SK-N-SH (cell line): ENCODE data around the gene C1QTNF9. TPM values are rescaled to one million over a fixed set of nuclear protein-coding genes. Genes with fewer than 3 reads are reported as not detected.

Source experiments
- CTCF ChIA-PET: fragments of 300-600, 350-600 bp; formaldehyde crosslinking; extraction: SDS; loops from one replicate; lab custom pipeline; 2021; lab: Yijun Ruan, JAX
- POLR2A ChIA-PET: fragments of 350-600 bp; sonication (Branson Sonifier 250); formaldehyde crosslinking; extraction: SDS; loops from one replicate; lab custom pipeline; 2020; ENCODE audit warnings: antibody characterized with exemption, inconsistent platforms; lab: Yijun Ruan, JAX
- DNase-seq: peaks from one replicate; pipeline ENCODE4 v3.0.0; 2012
- H2AFZ ChIP-seq: fragments of 200-600 bp; sonication (generic); 2 replicates; pipeline ENCODE4 v1.8.1; 2016; ENCODE audit warnings: antibody characterized with exemption, mild to moderate bottlenecking, low read depth
- H3F3A ChIP-seq: fragments of 200-600 bp; sonication (generic); replicated peaks from 2 replicates; pipeline ENCODE3; 2016; ENCODE audit warnings: antibody characterized with exemption, mild to moderate bottlenecking; ENCODE audit not compliant: insufficient read depth
- H3K27ac ChIP-seq, 2 experiments: fragments of 200-500 bp in 1 of 2; fragments of 200-600 bp in 1 of 2; sonication (Bioruptor generic) in 1 of 2; sonication (generic), shearing (Covaris generic) in 1 of 2; 2 replicates each; pipeline versions ENCODE4 v1.5.1 to v1.6.1; 2014 to 2016; ENCODE audit warnings: low read depth in 2 of 2, inconsistent platforms in 1 of 2, low read length in 1 of 2, mild to moderate bottlenecking in 1 of 2, mixed read lengths in 1 of 2
- H3K27me3 ChIP-seq: fragments of 200-600 bp; sonication (generic), shearing (Covaris generic); 2 replicates; pipeline ENCODE4 v1.6.1; 2016; ENCODE audit warnings: mixed run types; ENCODE audit not compliant: insufficient read depth
- H3K36me3 ChIP-seq, 2 experiments: fragments of 200-500 bp in 1 of 2; fragments of 200-600 bp in 1 of 2; sonication (Bioruptor generic) in 1 of 2; sonication (generic) in 1 of 2; replicated peaks in 1 of 2; 2 replicates each; pipeline versions ENCODE3 to v1.5.1; 2014 to 2016; ENCODE audit warnings: low read length in 1 of 2, mild to moderate bottlenecking in 1 of 2; ENCODE audit not compliant: insufficient read depth in 2 of 2, control insufficient read depth in 1 of 2
- H3K4me1 ChIP-seq, 2 experiments: fragments of 200-500 bp in 1 of 2; fragments of 200-600 bp in 1 of 2; sonication (Bioruptor generic) in 1 of 2; sonication (generic), shearing (Covaris generic) in 1 of 2; 2 replicates each; pipeline versions ENCODE4 v1.5.1 to v1.6.1; 2014 to 2016; ENCODE audit warnings: low read depth in 1 of 2, low read length in 1 of 2, mixed run types in 1 of 2; ENCODE audit not compliant: insufficient read depth in 2 of 2, control insufficient read depth in 1 of 2
- H3K4me2 ChIP-seq: fragments of 200-600 bp; sonication (generic), shearing (Covaris generic); 2 replicates; pipeline ENCODE4 v1.6.1; 2017; ENCODE audit warnings: mixed run types
- H3K4me3 ChIP-seq, 2 experiments: fragments of 200-500 bp in 1 of 2; fragments of 200-600 bp in 1 of 2; sonication (Bioruptor generic) in 1 of 2; sonication (generic), shearing (Covaris generic) in 1 of 2; 2 replicates each; pipeline versions ENCODE4 v1.5.1 to v1.8.1; 2014 to 2016; ENCODE audit warnings: low read depth in 2 of 2, inconsistent platforms in 1 of 2, low read length in 1 of 2, mild to moderate bottlenecking in 1 of 2, mixed read lengths in 1 of 2, moderate library complexity in 1 of 2
- H3K79me2 ChIP-seq: fragments of 200-600 bp; sonication (generic); 2 replicates; pipeline ENCODE4 v1.8.1; 2017; ENCODE audit warnings: mild to moderate bottlenecking; ENCODE audit not compliant: insufficient read depth
- H3K9ac ChIP-seq: fragments of 200-600 bp; sonication (generic); 2 replicates; pipeline ENCODE4 v1.6.1; 2017; ENCODE audit warnings: mixed run types
- H3K9me2 ChIP-seq: fragments of 200-600 bp; sonication (generic); 2 replicates; pipeline ENCODE4 v1.6.1; 2017; ENCODE audit warnings: mixed run types
- H3K9me3 ChIP-seq: fragments of 200-600 bp; sonication (generic); 2 replicates; pipeline ENCODE4 v1.6.1; 2017; ENCODE audit warnings: mixed run types, mild to moderate bottlenecking, moderate library complexity
- H4K20me1 ChIP-seq: fragments of 200-600 bp; sonication (generic); 2 replicates; pipeline ENCODE4 v1.6.1; 2017; ENCODE audit warnings: mild to moderate bottlenecking, mixed run types; ENCODE audit not compliant: insufficient read depth
- CHD2 ChIP-seq: fragments of 150-350 bp; IDR thresholded peaks from 2 replicates; pipeline ENCODE4 v1.6.1; 2018; ENCODE audit warnings: low read length; ENCODE audit not compliant: partially characterized antibody
- ELF1 ChIP-seq: IDR thresholded peaks from 2 replicates; pipeline ENCODE4 v1.4.0; 2012
- EZH2phosphoT487 ChIP-seq: fragments of 200-600 bp; sonication (generic); IDR thresholded peaks from 2 replicates; pipeline ENCODE4 v1.6.1; 2017; ENCODE audit warnings: low read depth, mixed run types, mild to moderate bottlenecking, antibody characterized with exemption, moderate library complexity, borderline replicate concordance
- FOSL2 ChIP-seq: IDR thresholded peaks from 2 replicates; pipeline ENCODE4 v1.4.0; 2012; ENCODE audit warnings: low read depth, mild to moderate bottlenecking, moderate library complexity, borderline replicate concordance
- FOXJ3 ChIP-seq: sonication (generic); formaldehyde crosslinking; IDR thresholded peaks from 2 replicates; pipeline ENCODE4 v1.5.1; 2020; ENCODE audit warnings: mild to moderate bottlenecking, missing genetic modification reagents
- GATA2 ChIP-seq: sonication (generic); formaldehyde crosslinking; IDR thresholded peaks from 2 replicates; pipeline ENCODE4 v1.5.0; 2020; ENCODE audit warnings: mild to moderate bottlenecking, missing genetic modification reagents
- MXI1 ChIP-seq: IDR thresholded peaks from 2 replicates; pipeline ENCODE4 v1.6.1; 2012; ENCODE audit warnings: mild to moderate bottlenecking, low read depth, low read length, improper control_type of control experiment
- NRF1 ChIP-seq: IDR thresholded peaks from 2 replicates; pipeline ENCODE4 v1.6.1; 2012; ENCODE audit warnings: low read depth, mild to moderate bottlenecking, low read length
- RAD21 ChIP-seq: IDR thresholded peaks from 2 replicates; pipeline ENCODE4 v1.6.1; 2012; ENCODE audit warnings: mild to moderate bottlenecking, low read length
- RFX5 ChIP-seq: IDR thresholded peaks from 2 replicates; pipeline ENCODE4 v1.6.1; 2012; ENCODE audit warnings: mild to moderate bottlenecking, improper control_type of control experiment, low read length
- RXRA ChIP-seq: IDR thresholded peaks from 2 replicates; pipeline ENCODE4 v1.4.0; 2012; ENCODE audit warnings: low read depth, mild to moderate bottlenecking, borderline replicate concordance
- TEAD4 ChIP-seq: IDR thresholded peaks from 2 replicates; pipeline ENCODE4 v1.4.0; 2012; ENCODE audit warnings: mild to moderate bottlenecking, borderline replicate concordance; ENCODE audit not compliant: insufficient read depth
- WGBS: methylation state at CpG from one replicate; pipeline ENCODE4 v1.1.6; 2017; ENCODE audit warnings: low lambda C conversion rate; 5-methylcytosine and 5-hydroxymethylcytosine counted together
- polyA plus RNA-seq, 3 experiments: library from polyadenylated mRNA; depleted of rRNA; stranded (reverse); fragments of >200 nt; gene quantifications; 2 replicates each; pipeline ENCODE4 v1.2.3, GENCODE V29; 2012
- TF ChIP-seq, protein P1 (sequence below): IDR thresholded peaks from 2 replicates; pipeline ENCODE4 v1.4.0; 2012; ENCODE audit warnings: low read depth
- TF ChIP-seq, protein P2 (sequence below): fragments of 150-350 bp; IDR thresholded peaks from 2 replicates; pipeline ENCODE4 v1.6.1; 2017; ENCODE audit warnings: antibody characterized with exemption, low read length, low read depth, borderline replicate concordance
- TF ChIP-seq, protein P3 (sequence below): IDR thresholded peaks from 2 replicates; pipeline ENCODE4; 2012
- TF ChIP-seq, protein P4 (sequence below): fragments of 150-350 bp; IDR thresholded peaks from 2 replicates; pipeline ENCODE4 v1.6.1; 2016; ENCODE audit warnings: mild to moderate bottlenecking, low read depth, low read length

Gene C1QTNF9
- polyA plus RNA-seq, 1 of the 3 experiments (the other 2 are of a cell fraction), result not detected

DNA sequence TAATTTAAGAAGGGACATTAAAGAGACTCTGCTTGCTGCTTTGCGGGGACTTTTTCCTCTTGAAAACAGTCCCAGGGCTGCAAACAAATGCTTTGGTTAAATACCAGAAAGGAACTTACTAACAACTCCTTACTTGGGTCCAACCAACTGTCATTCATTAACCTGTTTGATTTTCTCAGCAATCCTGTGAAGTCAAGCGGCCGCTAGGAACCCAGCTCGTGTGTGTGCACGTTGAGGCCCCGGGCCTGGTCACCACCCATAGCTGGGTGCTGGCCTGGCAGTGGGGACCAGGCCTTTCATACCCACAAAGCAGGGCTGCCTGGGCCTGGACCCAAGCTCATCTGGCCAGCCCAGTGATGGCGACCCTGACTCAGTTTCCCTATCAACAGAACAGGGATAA lies 50.7 kb downstream of the C1QTNF9 start (continued):
- TF ChIP-seq NRF1, result no peak

DNA sequence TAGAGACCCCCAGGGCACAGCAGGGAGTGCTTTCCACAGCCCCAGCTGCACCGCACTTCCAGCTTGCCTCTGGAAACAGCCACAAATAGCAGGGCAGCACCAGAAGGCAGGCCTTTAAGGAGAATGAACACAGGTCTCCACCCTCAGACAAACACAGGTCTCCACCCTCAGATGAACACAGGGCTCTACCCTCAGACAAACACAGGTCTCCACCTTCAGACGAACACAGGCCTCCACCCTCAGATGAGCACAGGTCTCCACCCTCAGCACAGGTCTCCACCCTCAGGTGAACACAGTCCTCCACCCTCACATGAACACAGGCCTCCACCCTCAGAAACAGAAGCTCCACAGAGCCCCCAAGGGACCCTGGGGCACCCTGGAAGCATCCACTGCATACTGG lies 51.7 kb downstream of the C1QTNF9 start:
- ChIA-PET CTCF (no interaction called here), POLR2A (no interaction called here)
- Histone ChIP-seq H3K4me2 (no peak overlapping the region), H3K4me3 (no peak overlapping the region), H3K79me2 (no peaks in the 10 kb centered on the region), H4K20me1 (no peaks in the 10 kb centered on the region), H2AFZ (no peak overlapping the region), H3K4me1 (no peaks in the 10 kb centered on the region), H3K9me3 (no peaks in the 10 kb centered on the region), H3K27me3 (no peaks in the 10 kb centered on the region), H3F3A (no peaks in the 10 kb centered on the region), H3K9me2 (no peaks in the 10 kb centered on the region), H3K9ac (no peak overlapping the region), H3K36me3 (no peaks in the 10 kb centered on the region), H3K27ac (no peak overlapping the region)
- no peak for DNase-seq
- 63% methylated on average over 1 of the region's 2 CpGs for WGBS
- TF ChIP-seq, protein P1, sequence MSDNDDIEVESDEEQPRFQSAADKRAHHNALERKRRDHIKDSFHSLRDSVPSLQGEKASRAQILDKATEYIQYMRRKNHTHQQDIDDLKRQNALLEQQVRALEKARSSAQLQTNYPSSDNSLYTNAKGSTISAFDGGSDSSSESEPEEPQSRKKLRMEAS, result no peak
- TF ChIP-seq, protein P2, sequence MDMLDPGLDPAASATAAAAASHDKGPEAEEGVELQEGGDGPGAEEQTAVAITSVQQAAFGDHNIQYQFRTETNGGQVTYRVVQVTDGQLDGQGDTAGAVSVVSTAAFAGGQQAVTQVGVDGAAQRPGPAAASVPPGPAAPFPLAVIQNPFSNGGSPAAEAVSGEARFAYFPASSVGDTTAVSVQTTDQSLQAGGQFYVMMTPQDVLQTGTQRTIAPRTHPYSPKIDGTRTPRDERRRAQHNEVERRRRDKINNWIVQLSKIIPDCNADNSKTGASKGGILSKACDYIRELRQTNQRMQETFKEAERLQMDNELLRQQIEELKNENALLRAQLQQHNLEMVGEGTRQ, result no peak
- TF ChIP-seq GATA2 (no peak), EZH2phosphoT487 (no peak), FOSL2 (no peak), FOXJ3 (no peak), ELF1 (no peak), NRF1 (no peak), RFX5 (no peak), MXI1 (no peak), RXRA (no peak), RAD21 (no peak), CHD2 (no peak), TEAD4 (no peak)
- TF ChIP-seq, protein P3, sequence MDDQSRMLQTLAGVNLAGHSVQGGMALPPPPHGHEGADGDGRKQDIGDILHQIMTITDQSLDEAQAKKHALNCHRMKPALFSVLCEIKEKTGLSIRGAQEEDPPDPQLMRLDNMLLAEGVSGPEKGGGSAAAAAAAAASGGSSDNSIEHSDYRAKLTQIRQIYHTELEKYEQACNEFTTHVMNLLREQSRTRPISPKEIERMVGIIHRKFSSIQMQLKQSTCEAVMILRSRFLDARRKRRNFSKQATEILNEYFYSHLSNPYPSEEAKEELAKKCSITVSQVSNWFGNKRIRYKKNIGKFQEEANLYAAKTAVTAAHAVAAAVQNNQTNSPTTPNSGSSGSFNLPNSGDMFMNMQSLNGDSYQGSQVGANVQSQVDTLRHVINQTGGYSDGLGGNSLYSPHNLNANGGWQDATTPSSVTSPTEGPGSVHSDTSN, result no peak
- TF ChIP-seq, protein P4, sequence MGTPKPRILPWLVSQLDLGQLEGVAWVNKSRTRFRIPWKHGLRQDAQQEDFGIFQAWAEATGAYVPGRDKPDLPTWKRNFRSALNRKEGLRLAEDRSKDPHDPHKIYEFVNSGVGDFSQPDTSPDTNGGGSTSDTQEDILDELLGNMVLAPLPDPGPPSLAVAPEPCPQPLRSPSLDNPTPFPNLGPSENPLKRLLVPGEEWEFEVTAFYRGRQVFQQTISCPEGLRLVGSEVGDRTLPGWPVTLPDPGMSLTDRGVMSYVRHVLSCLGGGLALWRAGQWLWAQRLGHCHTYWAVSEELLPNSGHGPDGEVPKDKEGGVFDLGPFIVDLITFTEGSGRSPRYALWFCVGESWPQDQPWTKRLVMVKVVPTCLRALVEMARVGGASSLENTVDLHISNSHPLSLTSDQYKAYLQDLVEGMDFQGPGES, result no peak
